Measurements from ENCODE around the gene CER1.
"Not testable (repeated sequence)": the region's sequence is repeated elsewhere in the genome, so short reads cannot be mapped to it uniquely, and the experiment has no call there.

CER1 gene

DNA sequence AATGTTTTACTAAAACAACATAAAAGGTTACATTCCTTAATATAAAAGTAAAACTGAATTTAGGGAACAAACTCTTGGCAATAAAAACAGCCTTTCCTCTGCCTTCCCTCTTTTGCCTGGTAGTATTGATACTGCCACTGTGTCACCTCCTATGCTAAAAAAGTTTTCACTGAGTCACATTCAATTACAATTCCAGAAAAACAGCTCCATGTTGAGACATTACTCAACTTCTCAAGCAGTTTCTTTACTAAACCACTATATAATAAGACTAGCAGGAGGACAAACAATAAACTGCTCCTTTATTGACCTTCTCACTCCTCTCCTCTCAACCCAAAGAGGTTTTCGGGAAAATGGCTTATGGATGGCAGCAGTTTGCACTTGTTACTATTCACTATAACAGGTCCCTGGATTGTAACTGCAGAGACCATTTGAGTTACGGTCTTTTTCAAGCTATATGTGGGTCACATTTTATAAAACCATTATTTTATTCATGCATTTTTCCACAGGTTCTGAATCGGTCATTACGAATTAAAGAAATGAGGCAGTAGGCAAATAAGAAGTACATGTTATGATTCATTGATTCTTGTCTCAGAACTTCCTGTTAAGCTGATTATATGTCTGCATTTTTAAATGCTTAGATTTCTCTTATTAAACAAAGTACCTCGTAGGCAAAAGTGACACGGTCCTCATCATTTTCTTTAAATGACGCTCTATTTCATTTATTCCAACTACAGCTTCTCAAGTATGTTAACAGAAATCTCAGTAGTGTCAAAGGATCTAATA, 31.4 kb downstream of the CER1 start:
- in situ Hi-C loops (cut with HindIII; ENCODE audit: low sequenced_read_pairs): no loop called here
- H3K4me3 ChIP-seq (ENCODE audit: low read depth, low read length): no peak overlapping the region
- no peak for DNase-seq (ENCODE audit: low read depth, low spot score)
- TF ChIP-seq, protein P1, sequence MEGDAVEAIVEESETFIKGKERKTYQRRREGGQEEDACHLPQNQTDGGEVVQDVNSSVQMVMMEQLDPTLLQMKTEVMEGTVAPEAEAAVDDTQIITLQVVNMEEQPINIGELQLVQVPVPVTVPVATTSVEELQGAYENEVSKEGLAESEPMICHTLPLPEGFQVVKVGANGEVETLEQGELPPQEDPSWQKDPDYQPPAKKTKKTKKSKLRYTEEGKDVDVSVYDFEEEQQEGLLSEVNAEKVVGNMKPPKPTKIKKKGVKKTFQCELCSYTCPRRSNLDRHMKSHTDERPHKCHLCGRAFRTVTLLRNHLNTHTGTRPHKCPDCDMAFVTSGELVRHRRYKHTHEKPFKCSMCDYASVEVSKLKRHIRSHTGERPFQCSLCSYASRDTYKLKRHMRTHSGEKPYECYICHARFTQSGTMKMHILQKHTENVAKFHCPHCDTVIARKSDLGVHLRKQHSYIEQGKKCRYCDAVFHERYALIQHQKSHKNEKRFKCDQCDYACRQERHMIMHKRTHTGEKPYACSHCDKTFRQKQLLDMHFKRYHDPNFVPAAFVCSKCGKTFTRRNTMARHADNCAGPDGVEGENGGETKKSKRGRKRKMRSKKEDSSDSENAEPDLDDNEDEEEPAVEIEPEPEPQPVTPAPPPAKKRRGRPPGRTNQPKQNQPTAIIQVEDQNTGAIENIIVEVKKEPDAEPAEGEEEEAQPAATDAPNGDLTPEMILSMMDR (IDR thresholded peaks at IDR 0.05; ENCODE audit: low read depth, low read length): no peak

DNA sequence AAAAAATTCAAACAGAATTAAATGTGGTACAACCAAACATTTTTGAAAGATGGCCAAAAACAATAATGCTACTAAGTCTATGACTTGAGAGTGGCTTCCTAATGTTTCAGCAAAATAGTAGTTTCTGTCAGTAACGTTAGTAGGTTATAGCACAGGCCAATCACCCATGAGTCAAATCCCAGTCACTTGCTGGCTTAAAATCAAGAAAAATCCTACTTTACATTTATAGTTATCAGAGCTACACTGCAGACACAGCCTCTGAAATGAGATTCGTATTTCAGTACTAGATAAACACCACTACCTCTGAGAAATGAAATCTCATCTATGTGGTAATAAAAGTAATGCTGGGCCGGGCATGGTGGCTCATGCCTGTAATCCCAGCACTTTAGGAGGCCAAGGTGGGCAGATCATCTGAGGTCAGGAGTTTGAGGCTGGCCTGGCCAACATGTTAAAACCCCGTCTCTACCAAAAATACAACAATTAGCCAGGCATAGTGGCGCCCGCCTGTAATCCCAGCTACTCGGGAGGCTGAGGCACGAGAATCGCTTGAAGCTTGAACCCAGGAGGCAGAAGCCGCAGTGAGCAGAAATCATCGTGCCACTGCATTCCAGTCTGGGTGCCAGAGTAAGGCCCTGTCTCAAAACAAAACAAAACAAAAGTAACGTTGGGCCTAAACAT, 35.4 kb downstream of the CER1 start:
- TF ChIP-seq, protein P1 (IDR thresholded peaks at IDR 0.05; ENCODE audit: low read depth, low read length): no peak
- peak; percentile 94 for DNase-seq (ENCODE audit: low read depth, low spot score)
- H3K4me3 ChIP-seq (ENCODE audit: low read depth, low read length): no peak overlapping the region
- in situ Hi-C loops (cut with HindIII; ENCODE audit: low sequenced_read_pairs): no loop called here

DNA sequence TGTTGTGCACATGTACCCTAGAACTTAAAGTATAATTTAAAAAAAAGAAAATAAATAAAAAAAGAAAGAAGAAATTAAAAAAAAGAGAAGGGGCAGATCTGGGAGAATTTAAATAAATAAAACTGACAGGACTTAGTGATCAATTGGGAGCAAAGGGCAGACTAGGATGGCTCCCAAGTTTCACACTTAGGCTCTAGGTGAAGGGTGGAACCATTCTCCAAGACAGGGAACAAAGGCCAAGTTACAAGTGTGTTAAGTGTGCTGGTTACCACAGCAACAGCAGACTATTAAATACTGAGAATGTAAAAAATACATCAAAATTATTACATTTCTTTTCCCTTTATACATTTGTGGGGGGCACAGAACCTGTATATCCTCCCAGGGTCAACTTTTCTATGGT, 36.4 kb downstream of the CER1 start:
- DNase-seq (ENCODE audit: low read depth, low spot score): no peak
- TF ChIP-seq, protein P1 (IDR thresholded peaks at IDR 0.05; ENCODE audit: low read depth, low read length): no peak
- in situ Hi-C loops (cut with HindIII; ENCODE audit: low sequenced_read_pairs): no loop called here
- H3K4me3 ChIP-seq (ENCODE audit: low read depth, low read length): no peak overlapping the region

DNA sequence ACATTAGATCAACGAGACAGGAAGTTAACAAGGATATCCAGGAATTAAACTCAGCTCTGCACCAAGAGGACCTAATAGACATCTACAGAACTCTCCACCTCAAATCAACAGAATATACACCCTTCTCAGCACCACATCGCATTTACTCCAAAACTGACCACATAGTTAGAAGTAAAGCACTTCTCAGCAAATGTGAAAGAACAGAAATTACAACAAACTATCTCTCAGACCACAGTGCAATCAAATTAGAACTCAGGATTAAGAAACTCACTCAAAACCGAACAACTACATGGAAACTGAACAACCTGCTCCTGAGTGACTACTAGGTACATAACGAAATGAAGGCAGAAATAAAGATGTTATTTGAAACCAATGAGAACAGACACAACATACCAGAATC, 39.9 kb downstream of the CER1 start:
- in situ Hi-C loops (cut with HindIII; ENCODE audit: low sequenced_read_pairs); DNase-seq (ENCODE audit: low read depth, low spot score); H3K4me3 ChIP-seq (ENCODE audit: low read depth, low read length): not testable (repeated sequence)

DNA sequence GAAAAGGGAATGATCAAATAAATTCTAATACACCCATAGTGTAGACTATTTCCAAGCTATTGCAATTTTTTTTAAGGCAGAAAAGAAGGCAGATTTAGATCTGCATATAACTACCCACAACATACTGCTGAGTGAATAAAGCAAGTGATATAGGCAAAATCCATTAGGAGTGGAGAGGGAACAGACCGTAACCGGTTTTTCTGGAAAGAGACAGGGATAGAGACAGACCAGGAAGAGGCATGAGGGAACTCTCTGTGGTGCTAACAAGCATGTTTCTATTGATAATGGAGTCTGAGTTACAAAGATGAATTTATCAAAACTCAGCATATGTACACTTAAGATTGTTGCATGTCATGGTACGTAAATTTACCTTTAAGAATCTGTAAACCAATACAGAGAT, 43.8 kb downstream of the CER1 start:
- DNase-seq (ENCODE audit: low read depth, low spot score): no peak
- TF ChIP-seq, protein P1 (IDR thresholded peaks at IDR 0.05; ENCODE audit: low read depth, low read length): no peak
- in situ Hi-C loops (cut with HindIII; ENCODE audit: low sequenced_read_pairs): no loop called here
- no peak overlapping the region for H3K4me3 ChIP-seq (ENCODE audit: low read depth, low read length)

DNA sequence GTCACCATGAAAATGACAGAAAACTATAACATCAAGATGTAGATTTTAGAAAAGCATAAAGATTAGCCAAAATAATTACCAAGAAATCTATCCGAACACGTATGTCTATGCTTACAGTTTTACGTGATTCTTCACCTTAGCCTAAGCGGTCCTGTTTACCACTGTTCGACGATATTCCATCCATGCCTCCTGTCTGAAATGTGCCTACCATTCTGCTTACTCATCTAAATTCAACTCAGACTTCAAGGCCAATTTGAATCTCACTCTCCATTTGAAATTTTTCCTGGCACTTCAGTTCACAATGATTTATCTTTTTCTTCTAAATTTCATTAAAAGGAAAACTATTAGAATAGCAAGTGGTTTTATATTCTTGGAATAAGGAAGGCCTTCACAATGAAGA, 44.7 kb downstream of the CER1 start:
- TF ChIP-seq, protein P1 (IDR thresholded peaks at IDR 0.05; ENCODE audit: low read depth, low read length): no peak

DNA sequence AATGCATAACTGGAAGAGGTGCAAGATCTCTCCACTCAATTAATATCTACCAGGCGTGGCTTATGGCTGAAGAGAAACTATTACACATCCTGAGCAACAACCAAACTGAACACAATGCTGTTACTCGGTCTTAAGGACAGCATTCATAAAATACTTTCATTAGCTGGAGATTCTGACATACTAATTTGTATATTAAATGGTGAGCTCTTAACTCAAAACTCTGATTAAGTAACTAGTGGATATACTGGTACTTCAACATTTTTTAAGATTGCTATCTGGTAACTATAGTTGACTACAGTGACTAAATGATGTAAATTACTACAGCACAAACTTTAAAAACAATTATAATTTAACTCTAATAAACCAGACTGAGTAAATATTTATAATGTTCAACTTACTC, 45.1 kb downstream of the CER1 start:
- in situ Hi-C loops (cut with HindIII; ENCODE audit: low sequenced_read_pairs): no loop called here
- H3K4me3 ChIP-seq (ENCODE audit: low read depth, low read length): no peak overlapping the region
- TF ChIP-seq, protein P1 (IDR thresholded peaks at IDR 0.05; ENCODE audit: low read depth, low read length): no peak
- DNase-seq (ENCODE audit: low read depth, low spot score): no peak

More for the DNA sequence above, 44.7 kb downstream of the CER1 start:
- H3K4me3 ChIP-seq (ENCODE audit: low read depth, low read length): no peak overlapping the region
- in situ Hi-C loops (cut with HindIII; ENCODE audit: low sequenced_read_pairs): no loop called here
- no peak for DNase-seq (ENCODE audit: low read depth, low spot score)
